GM18909 (cell line): ENCODE data around the gene CHGA.

Experiments
- ATAC-seq: cut with Tn5 transposase; IDR thresholded peaks from one replicate; pipeline ENCODE4 v1.9.1; 2021; ENCODE audit warnings: mild to moderate bottlenecking; ENCODE audit not compliant: unreplicated experiment, poor library complexity

CHGA gene, protein sequence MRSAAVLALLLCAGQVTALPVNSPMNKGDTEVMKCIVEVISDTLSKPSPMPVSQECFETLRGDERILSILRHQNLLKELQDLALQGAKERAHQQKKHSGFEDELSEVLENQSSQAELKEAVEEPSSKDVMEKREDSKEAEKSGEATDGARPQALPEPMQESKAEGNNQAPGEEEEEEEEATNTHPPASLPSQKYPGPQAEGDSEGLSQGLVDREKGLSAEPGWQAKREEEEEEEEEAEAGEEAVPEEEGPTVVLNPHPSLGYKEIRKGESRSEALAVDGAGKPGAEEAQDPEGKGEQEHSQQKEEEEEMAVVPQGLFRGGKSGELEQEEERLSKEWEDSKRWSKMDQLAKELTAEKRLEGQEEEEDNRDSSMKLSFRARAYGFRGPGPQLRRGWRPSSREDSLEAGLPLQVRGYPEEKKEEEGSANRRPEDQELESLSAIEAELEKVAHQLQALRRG

DNA sequence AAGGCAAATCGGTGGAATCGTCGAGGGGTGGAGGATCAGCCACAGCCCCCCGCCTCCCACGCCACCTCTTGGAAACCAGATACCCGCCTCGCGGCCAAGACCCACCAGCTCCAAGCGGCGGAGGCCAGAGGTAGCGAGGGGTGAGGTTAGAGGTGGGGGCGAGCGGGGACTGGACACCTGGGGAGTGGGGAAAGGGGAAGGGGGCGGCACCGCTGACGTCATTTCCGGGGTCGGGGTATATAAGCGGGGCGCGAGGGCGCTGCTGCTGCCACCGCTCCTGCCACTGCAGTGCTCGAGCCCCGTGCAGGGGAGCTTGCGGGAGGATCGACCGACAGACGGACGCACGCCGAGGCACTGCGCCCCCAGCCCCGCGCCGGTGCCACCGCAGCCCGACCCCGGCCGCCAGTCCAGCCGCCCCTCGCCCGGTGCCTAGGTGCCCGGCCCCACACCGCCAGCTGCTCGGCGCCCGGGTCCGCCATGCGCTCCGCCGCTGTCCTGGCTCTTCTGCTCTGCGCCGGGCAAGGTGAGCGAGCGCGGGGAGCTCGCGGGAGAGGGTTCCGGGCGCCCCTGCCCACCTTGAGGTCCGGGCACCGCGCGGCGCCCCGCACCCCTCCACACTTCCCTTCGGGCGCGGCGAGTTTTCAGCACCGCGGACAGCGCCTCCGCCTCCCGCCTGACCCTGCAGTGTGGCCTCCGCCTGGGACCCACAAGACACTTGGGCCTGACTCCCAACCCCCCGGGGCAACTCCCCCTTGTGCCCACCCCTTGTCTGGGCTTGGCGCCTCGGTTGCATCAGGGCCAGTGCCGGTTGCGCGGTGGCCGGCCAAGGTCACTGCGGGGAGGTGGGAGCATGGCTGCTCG, at the start of gene CHGA:
CHGA (plus strand) TSS at position 268 of the 861 bp plus-strand sequence; CDS start at position 478, 210 bp downstream.
- no peak for ATAC-seq

DNA sequence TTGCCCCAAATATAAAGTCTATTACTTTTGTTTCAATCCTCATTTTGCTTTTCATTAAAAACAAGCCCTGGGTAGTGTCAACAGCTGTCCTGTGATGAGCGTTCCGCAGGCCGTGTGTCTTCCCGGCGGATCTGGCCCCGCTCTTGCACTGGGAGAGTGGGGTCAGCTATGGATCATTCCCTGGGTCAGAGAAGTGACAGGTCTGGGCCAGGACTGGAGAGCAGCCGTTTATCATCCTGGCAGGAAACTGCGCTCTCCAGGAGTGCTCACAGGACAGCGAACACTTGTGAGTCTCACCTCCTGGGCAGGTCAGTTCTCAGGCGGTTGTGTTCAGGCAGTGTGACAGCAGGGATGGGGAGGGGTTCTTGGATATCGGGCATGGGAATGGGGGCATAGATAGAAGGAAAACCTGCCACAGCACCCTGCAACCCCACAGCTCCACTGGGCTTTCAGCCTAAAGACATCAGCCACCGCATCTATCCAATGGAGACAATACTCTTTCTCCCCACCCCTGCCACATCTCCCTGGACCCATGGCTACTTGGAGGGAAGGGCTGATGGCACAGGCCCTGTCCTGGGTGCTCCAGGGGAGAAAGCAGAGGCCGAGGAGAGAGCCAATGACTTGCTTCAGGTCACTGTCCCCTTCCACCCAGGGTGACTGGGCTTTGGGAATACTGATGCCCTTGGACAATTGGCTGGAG, 47.8 kb upstream of the CHGA start:
- no peak for ATAC-seq

DNA sequence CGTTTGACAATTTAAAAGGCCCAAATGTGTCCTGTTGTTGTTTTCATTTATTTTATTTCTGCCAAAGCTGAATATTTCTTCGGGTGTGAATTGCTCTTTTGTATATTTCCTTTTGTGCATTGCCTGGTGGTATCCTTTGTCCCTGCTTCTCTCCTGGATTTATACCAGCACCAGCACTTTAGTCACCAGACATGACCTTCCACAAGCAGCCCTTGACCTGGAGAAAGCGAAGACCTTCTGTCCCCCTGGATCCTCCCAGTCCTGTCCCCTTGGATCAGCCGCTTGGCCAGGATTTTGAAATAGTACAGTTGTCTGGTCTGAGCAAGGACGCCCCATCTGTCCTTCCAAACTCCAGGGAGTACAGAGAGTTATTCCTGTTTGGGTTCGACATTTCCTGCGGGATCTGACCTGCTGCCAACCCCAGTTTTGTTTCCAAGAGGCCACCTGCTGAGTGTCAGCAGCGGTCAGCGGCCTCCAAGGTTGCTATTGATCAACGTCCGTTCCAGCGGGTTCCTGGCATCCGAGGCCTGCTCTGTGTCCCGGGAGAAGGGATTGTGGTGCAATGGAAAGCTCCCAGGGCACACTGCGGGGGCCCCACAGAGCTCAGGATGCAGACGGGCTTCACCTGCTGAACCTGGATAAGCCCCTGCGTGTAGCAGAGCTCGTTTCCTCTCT, 45.1 kb upstream of the CHGA start:
- no peak for ATAC-seq

DNA sequence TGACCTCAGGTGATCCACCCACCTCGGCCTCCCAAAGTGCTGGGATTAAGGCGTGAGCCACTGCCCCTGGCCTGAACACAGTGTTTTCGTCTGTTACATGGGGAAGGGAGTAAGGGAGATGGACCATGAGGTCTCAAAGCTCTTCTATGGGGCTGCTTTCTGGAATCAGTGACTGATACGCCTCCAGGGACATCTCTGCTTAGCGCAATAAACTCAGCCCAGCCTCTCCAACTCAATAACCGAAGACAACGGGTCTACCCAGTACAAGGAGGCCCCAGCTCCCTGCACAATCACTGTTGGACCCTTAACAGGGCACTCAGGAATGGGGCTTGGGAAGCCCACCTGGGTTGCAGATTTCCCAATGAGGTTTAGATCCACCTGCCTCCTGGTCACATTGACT, 42.6 kb upstream of the CHGA start:
- ATAC-seq, result no peak

DNA sequence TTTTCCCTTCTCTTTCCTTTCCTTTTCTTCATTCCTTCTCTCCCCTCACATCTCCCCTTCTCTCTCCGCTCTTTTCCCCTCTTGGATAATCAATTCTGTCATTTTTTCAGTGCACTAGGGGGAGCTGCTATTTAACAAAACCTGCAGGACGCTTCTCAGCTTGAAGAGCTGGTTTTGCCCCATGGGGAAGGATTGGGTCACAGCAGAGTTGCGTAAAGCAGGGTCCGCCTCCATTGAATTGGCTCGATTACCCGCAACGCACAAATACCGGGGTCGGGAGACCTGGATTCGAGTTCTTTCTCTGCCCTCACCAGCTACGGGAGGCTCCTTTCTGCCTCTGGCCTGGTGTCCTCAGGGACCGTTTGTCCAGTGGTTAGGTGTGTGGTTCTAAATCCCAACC, 42.1 kb upstream of the CHGA start:
- ATAC-seq, result no peak

DNA sequence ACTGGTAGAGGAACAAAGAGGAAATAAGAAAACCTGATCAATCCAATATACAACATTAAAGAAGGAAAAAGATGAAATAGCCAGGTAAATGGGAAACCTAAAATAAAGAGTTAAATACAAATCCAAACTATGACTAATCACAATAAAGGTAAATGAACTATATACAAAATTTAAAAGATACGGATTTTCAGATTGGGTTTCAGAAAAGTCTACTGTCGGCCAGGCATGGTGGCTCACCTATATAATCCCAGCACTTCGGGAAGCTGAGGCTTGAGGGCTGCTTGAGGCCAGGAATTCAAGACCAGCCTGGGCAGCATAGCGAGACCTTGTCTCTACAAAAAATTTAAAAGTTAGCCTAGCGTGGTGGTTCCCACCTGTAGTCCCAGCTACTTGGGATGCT, 39.9 kb upstream of the CHGA start:
- no peak for ATAC-seq

DNA sequence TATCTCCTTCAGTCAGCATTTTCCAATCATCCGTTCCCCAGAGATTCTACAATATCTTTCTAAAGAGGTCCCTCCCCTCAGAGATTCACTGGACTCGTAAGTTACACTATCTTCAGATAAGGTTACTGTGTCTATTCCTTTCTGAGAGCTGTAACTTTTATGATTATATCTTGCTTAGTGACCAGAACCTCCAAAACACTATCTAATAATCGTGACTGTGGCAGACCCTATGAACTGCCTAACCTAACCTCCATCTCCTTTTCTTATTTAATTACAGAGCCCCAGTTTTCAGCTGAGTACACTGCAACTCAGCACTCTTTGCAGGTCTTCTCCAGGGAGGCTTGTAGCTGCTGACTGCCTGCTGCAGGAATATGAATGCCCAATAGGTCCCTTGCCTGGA, 38.5 kb upstream of the CHGA start:
- no peak for ATAC-seq

DNA sequence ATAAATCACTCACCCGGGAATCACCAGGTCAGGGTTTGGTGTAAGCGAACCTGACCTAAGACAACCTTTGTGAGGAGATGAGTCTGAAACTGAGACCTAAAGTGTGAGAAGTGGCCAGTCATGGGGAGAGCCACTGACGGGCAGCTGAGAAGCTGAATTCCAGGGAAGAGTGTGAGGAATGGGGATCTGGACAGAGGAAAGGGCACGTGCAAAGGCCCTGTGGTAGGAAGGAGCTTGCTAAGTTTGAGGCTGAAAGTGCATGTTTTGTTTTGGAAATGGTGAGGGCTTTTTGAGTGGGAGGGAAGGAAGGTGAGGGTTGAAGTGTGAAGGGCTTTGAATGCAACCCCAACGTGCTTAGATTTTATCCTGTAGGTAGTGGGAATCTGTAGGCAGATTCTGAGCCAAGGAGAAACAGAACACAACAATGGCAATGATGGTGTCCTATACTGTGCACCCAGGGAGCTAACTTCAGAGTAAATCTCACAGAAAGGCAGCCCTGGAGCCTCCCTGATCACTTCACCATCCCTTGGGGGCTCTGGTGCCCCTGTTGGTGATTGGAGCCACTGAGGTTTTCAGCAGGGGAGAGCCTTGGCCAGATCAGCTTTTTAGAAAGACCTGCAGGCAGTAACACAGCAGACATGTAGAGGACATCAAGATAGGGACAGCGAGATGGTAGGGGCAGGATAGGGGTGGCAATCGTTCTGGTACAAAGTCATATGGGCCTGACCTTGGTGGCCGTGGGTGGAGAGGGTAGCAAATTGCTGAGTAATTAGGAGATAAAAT, 37.5 kb upstream of the CHGA start:
- no peak for ATAC-seq

DNA sequence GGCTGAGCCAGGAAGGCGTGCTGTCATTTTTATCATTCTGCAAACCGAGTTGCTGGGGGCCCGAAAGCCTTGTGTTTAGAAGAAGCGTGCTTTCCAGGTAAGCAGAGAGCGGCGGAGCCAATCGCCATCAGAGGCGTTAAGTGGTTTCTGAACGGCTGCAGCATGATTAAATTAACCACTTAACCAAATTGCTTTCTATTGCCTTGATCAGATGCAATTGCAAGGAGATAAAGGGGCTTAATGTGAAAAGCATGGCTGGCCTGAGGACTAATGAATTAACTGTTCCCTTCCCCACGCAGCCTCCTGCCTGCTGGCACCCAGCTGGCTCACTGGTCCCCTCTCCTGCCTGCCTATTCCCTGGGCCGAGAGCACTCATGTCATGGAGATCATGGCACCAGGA, 36.6 kb upstream of the CHGA start:
- no peak for ATAC-seq

DNA sequence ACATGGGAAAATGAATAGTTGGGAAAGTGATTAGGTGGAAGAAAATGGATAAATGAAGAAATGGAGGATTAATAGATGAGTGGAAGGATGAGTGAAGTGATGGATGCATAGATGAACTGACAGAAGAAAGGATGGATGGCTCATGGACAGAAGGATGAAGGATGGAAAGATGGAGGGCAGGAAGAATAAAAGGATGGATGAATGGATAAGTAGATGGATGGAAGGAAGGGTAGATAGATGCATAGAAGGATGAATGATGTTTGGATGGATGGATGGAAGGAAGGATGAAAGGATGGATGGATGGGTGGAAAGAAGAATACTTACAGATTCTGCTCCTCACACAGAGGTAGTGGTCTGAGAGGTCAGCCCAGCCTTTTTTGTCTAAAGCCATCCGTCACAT, 35.8 kb upstream of the CHGA start:
- no peak for ATAC-seq

DNA sequence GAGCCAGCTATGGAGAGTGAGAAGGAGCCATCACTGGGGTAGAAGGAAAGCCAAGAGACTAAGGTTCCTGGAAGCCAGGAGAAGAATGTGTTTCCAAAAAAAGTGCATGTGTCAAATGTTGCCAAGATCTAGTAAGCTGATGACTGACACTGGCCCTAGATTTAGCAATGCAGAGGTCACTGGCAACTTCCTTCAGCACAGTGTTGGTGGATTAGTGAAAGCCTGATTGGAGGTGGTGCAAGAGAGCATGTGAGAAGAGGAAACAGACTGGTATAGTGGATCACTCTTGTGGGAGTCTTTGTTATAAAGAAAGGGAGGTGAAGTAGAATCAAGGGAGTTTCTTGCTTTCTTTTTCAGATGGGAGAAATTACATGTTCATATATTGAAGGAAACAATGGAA, 34.1 kb upstream of the CHGA start:
- no peak for ATAC-seq

DNA sequence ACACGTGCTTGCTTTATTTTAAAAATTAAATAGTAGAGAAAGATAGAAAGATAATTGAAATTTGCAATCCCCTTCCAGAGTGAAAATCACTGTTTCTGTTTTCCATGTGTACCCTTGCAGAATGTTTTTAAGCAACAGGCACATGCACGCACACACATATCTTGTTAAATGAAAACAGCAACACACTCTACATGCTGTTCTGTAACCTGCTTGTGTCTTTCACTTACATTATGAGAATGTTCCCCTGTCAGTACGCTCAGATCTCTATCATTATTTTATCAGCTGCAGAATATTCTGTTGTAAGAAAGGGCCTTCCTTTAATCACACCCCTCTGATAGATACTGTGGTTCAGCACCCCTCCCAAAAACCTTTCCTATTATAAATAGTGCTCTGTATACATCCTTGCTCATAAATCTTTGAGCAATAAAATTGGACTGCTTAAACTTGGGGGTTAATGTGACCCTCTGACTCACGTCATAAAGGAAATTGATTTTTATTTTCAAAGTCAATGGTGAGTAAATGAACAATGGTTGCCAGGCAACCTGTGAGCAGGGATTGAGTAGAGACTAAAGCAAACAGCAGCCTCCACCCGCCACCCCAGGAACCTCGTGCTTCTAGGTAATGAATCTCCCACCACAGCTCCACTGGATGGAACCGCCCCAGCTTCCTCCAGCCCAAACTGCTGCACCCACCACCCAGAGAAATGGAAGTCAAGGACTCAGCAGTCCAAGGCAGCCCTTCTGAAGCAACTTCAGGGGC, 31.9 kb upstream of the CHGA start:
- no peak for ATAC-seq

DNA sequence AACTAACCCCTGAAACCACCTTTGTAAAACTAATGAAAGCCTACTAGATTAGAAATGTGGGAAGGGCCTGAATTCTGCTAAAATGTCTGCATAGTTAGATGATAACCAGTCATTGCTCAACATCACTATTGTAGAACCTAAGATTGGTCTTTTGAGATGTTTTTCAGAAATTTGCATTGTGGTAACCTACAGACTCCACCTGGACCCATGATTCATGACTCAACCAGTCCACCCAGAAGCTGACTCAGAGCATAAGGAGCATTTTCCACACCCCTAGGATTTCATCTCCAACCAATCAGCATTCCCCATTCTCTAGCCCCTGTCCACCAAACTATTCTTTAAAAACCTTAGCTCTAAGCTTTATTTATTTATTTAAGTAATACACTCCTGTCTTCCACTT, 30.4 kb upstream of the CHGA start:
- ATAC-seq, result no peak

DNA sequence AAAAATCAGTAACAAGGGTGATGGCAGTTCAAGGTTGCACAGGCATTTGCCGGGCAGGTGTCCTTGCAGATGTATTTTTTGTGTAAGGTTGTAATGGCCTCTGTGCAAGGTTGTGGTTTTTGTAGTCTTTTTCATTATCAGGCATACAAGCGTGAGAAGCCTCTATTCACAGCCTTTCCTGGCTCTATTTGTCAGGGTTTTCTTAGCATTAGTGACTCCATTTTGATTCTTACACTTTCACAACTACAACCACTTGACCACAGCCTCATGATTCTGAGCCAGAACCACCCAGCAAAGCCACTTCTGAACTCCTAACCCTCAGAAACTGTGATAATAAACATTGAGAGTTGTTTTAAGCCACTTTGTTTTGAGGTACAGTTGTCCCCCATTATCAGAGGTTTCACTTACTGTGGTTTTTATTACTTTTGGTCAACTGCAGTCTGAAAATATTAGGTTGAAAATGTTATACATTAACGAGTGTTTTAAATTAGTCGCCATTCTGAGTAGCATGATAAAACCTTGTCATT, 27.5 kb upstream of the CHGA start:
- no peak for ATAC-seq

DNA sequence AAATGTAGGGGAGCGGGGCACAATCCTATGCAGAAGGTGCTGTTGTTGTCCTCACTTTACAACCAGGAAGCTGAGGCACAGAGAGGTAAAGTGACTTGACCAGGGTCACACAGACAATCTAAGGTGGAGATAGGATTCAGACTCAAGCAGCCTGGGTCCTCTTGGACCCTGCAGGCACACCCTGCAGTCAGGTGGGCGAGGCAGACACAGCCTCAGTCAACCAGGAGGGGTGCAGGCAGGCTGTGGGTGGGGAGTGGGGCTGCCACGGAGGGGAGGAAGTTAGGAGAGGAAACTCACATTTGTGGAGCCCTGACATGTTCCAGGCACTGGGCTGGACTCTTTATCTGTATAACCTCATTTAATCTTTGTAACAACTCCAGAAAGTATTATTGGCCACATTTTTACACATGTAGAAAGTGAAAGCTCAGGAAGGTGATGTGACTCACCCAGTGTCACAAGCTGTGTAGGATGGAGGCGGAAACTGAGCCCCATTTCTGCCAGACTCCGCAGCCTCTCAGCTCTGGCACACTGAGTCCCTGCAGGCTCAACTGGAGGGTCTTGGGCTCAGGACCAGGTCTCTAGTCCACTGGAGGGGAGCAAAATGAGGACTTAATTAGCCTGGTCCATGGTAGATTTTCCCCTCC, 24.9 kb upstream of the CHGA start:
- no peak for ATAC-seq

DNA sequence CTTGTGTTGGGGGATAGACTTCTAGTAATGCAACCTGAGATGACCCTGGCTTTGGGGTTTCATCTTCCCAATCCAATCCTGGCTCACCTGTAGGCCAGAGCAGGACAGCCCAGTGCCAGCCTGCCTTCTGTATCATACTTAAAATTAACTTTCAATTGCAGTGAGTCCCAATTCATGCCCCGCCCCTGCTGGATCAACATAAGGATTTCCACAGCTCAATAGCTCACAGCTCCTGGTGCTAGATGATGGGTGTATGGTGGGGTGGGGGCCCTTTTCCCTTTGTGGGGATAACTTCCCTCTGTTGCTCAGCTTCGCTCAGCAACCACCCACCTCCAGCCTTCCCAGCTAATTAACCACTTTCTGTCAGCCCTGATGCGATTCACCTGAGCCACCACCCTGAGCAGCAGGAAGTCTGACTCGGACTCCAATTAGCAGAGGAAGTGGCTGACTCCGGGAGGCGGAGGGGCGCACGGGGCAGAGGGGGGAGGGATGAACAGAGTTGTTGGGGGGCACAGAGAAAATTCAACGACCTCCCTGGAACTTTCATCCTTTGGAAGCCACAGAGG, 24.3 kb upstream of the CHGA start:
- no peak for ATAC-seq

DNA sequence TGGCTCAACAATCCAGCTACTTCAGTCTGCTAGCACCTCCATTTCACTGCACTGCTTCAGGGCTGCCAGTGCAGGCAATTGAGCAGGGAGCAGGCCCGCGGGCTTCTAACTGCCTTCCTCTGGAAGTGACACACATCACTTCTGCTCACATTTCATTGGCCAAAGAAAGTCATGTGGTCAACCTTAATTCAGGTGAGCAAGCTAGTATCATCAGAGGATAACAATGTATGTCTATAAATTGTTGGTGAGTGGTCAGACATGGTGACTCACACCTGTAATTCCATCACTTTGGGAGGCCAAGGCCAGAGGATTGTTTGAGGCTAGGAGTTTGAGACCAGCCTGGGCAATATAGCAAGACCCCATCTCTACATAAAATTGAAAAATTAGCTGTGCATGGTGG, 22.3 kb upstream of the CHGA start:
- no peak for ATAC-seq

DNA sequence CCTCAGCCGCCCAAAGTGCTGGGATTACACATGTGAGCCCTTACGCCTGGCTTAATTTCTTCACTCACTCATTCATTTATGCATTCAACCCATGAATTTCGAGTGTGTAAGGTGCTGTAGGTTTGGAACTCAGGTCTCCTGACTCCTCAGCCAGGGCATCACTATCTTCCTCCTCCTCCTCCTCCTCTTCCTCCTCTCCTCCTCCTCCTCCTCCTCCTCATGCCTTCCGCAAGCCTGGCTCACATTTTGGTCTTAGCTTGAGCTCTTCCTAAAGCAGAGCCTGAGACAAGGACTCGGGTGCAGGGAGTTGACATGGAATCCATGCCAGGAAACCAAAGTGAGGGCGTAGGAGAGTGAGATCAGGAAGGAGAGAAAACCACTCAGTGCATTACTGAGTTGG, 20.8 kb upstream of the CHGA start:
- no peak for ATAC-seq
